Calu3 (cell line): ENCODE data around the gene COPB2. TPM values are rescaled to one million over a fixed set of nuclear protein-coding genes. Genes with fewer than 3 reads are reported as not detected.

ENCODE experiments used
- Bru-seq: library from RNA; stranded (reverse); fragments of 400-500 nt; gene quantifications from one replicate; lab custom pipeline; 2021; lab: Mats Ljungman, UMichigan
- BruChase-seq, 2 experiments: library from RNA; stranded (reverse); fragments of 400-500 nt; gene quantifications; one replicate each; lab custom pipeline; 2021; lab: Mats Ljungman, UMichigan
- BruUV-seq: library from RNA; stranded (reverse); fragments of 400-500 nt; replicated peaks from 2 replicates; lab custom pipeline; 2021; lab: Mats Ljungman, UMichigan
- CTCF ChIA-PET: fragments of 300-600 bp; sonication (Branson Sonifier 250); formaldehyde crosslinking; loops from one replicate; lab custom pipeline; 2022; ENCODE audit warnings: antibody characterized with exemption; lab: Charles Lee
- DNase-seq: peaks from one replicate; pipeline ENCODE4 v3.0.0; 2022
- H3K27ac Mint-ChIP-seq: one replicate; pipeline ENCODE4 v1.8.0; 2022; ENCODE audit warnings: mixed read lengths; ENCODE audit not compliant: unreplicated experiment
- H3K27me3 Mint-ChIP-seq: one replicate; pipeline ENCODE4 v1.8.0; 2022; ENCODE audit warnings: mixed read lengths; ENCODE audit not compliant: unreplicated experiment
- H3K36me3 Mint-ChIP-seq: one replicate; pipeline ENCODE4 v1.8.0; 2022; ENCODE audit warnings: mild to moderate bottlenecking, moderate library complexity, mixed read lengths; ENCODE audit not compliant: insufficient read depth, unreplicated experiment
- H3K4me1 Mint-ChIP-seq: one replicate; pipeline ENCODE4 v1.8.0; 2022; ENCODE audit warnings: mild to moderate bottlenecking, low read depth, mixed read lengths; ENCODE audit not compliant: unreplicated experiment
- H3K4me3 Mint-ChIP-seq: one replicate; pipeline ENCODE4 v1.8.0; 2022; ENCODE audit warnings: mild to moderate bottlenecking, low read depth, moderate library complexity, mixed read lengths; ENCODE audit not compliant: unreplicated experiment
- H3K9me3 Mint-ChIP-seq: one replicate; pipeline ENCODE4 v1.8.0; 2022; ENCODE audit warnings: low read depth, mixed read lengths; ENCODE audit not compliant: unreplicated experiment
- intact Hi-C: fragments of 100-400 bp; cut with micrococcal nuclease; formaldehyde crosslinking; loops from one replicate; pipeline ENCODE4 v1.10.0; 2022; ENCODE audit not compliant: unreplicated experiment
- long read RNA-seq: library from polyadenylated mRNA; stranded (forward); transcript quantifications from one replicate; pipeline ENCODE4 v2.0.0, GENCODE V29; 2022
- total RNA-seq: library from RNA; stranded (reverse); gene quantifications from 2 replicates; pipeline ENCODE4 v1.2.3, GENCODE V29; 2022
- TF ChIP-seq, protein P1 (sequence below): fragments of 200-600 bp; IDR thresholded peaks from one replicate; pipeline ENCODE4 v1.8.0; 2022; ENCODE audit warnings: antibody characterized with exemption; ENCODE audit not compliant: unreplicated experiment

Gene COPB2
- total RNA-seq, result 219 and 223 TPM in 2 replicates
- percentile 97 among the genes with signal in this experiment for Bru-seq, nascent RNA
- BruChase-seq, experiment 1, labeled RNA remaining after a 6-hour chase, result percentile 97 among the genes with signal in this experiment
- percentile 95 among the genes with signal in this experiment for BruChase-seq, experiment 2, labeled RNA remaining after a 2-hour chase
- long read RNA-seq, transcript COPB2-201 (22 exons, 3,360 nt), result major isoform, 388 of 491 reads
- long read RNA-seq, partial matches to known transcripts, result 26 of 491 reads
- long read RNA-seq, other reads (novel, unspliced or antisense), result 75 of 491 reads

DNA sequence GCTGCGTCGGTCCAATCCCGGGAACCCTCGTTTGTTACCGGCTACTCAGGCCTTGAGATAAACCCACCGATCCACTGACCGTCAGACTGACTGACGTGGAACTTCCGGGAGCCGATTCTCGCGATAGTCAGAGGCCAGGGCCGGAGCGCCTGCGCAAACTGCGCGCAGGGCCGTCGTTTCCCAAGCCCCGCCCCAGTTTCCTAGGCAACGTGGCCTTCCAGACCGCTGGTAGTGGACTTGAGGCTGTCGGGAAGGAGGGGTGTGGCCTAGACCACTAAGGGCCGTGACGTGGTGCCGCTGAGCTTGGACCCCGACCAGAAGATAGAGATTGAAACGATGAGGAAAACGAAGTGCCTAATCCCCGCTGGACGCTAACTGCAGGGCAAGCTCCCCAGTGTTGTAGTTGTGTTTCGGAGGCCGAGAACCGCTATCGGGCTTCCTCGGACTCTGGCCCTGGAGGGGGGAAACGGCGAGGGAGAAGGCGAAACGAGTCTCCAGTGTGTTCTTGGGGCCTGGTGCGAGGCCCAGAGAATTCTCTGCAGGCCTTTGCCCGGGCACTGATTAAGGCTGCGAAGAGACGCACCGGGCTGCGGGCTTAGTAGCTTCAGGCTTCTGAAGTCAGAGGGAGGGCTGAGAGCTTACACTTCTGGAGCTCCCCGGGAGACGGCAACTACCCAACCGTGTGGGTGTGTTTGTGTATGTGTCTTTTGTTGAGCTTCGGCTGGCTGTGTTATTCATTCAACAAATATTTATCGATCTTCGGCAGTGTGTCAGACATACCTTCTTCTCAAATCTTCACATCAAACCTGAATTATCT, at the start of gene COPB2:
Gene COPB2, minus strand, starts transcription at position 96 of the 817 bp plus-strand sequence. CDS start 97 bp downstream, outside the sequence.
- Mint-ChIP-seq H3K9me3 (no peaks in the 10 kb centered on the region), H3K4me3 (peak within 1 kb of the TSS; percentile 84), H3K27ac (peak within 1 kb of the TSS; percentile 97), H3K4me1 (peaks cover 24% of the 10 kb centered on the region), H3K36me3 (peaks cover 43% of the 10 kb centered on the region), H3K27me3 (no peaks in the 10 kb centered on the region)
- DNase-seq, result peak; percentile 100
- no TSS peak for BruUV-seq
- CTCF ChIA-PET, result interaction anchor here (0.5 to 1.6 kb wide), 10 partner anchors 16 to 548 kb away, joined by 3 to 10 read pairs (median 5); no protein-coding TSS in a partner anchor
- TF ChIP-seq, protein P1, sequence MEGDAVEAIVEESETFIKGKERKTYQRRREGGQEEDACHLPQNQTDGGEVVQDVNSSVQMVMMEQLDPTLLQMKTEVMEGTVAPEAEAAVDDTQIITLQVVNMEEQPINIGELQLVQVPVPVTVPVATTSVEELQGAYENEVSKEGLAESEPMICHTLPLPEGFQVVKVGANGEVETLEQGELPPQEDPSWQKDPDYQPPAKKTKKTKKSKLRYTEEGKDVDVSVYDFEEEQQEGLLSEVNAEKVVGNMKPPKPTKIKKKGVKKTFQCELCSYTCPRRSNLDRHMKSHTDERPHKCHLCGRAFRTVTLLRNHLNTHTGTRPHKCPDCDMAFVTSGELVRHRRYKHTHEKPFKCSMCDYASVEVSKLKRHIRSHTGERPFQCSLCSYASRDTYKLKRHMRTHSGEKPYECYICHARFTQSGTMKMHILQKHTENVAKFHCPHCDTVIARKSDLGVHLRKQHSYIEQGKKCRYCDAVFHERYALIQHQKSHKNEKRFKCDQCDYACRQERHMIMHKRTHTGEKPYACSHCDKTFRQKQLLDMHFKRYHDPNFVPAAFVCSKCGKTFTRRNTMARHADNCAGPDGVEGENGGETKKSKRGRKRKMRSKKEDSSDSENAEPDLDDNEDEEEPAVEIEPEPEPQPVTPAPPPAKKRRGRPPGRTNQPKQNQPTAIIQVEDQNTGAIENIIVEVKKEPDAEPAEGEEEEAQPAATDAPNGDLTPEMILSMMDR, result no peak
- intact Hi-C loops, result loop anchor here (5.0 kb wide), 1 partner anchor 73 kb away; no protein-coding TSS in a partner anchor

DNA sequence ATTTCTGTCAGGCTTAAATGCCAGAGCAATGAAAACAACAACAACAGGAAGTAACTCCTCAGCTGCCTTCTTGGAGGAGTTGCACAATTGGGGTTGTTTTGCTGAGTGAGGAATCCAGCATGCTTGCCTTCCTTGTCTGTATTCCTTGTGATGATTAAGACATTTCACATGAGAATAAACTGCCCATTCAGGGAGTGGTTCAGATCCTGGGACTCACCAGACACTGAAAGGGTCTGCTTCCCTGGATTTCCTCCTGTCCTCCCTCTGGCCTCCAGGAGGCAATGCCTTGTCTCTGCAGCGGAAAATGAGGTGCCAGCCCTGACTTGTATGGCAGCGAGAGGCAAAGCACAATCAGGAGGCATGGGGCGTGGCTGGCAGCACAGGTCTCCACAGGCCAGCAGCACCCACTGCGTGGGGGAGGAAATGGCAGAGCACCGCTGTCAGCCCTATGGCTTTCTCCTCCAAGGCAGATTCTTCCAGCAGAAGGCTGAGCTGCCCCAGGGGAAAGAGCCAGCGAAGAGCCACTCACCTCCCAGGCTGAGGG, 45.4 kb upstream of the COPB2 start:
- DNase-seq, result peak; percentile 72
- Mint-ChIP-seq H3K27me3 (no peaks in the 10 kb centered on the region), H3K4me1 (peaks cover 11% of the 10 kb centered on the region), H3K4me3 (no peak overlapping the region), H3K36me3 (no peaks in the 10 kb centered on the region), H3K27ac (peak overlapping the region; percentile 63), H3K9me3 (no peaks in the 10 kb centered on the region)
- CTCF ChIA-PET, result interaction anchor here (0.6 to 1.0 kb wide), 5 partner anchors 27 to 1750 kb away, joined by 3 to 6 read pairs (median 4); no protein-coding TSS in a partner anchor
- TF ChIP-seq, protein P1, result peak; percentile 25
- BruUV-seq, result no TSS peak
- intact Hi-C loops, result loop anchor here (5.0 kb wide), 1 partner anchor 242 kb away; the partner anchor contains the start of gene NMNAT3

DNA sequence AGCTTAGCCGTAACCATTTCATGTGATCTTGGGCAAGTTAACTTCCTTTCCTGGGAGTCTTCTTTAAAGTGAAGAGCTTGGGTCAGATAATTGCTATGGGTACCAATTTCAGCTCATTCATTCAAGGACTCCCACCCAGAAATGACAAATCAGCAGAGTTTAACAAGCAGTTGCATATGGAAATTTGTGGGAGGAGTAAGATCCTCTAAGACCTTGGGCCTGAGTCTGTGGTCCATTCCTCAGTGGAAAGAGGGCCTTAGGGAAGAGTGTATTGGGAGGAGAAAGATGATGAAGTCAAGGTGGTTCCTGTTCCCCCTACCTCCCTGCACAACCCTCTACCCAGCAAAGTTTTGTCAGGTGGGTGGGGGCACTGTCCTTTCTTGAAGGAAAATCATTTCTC, 44.8 kb upstream of the COPB2 start:
- CTCF ChIA-PET, result interaction anchor here (0.6 to 0.9 kb wide), 4 partner anchors 11 to 178 kb away, joined by 3 to 6 read pairs (median 4); no protein-coding TSS in a partner anchor
- no peaks in the 10 kb centered on the region for H3K27me3 Mint-ChIP-seq

More for the DNA sequence above, 44.8 kb upstream of the COPB2 start:
- TF ChIP-seq, protein P1, result no peak
- intact Hi-C loops, result loop anchor here (5.0 kb wide), 1 partner anchor 243 kb away; the partner anchor contains the start of gene NMNAT3
- Mint-ChIP-seq H3K27ac (no peak overlapping the region), H3K36me3 (no peaks in the 10 kb centered on the region), H3K4me1 (peaks cover 11% of the 10 kb centered on the region), H3K4me3 (no peak overlapping the region), H3K9me3 (no peaks in the 10 kb centered on the region)
- no peak for DNase-seq
- no TSS peak for BruUV-seq
